ENCODE results near the gene ZNF69.

DNA sequence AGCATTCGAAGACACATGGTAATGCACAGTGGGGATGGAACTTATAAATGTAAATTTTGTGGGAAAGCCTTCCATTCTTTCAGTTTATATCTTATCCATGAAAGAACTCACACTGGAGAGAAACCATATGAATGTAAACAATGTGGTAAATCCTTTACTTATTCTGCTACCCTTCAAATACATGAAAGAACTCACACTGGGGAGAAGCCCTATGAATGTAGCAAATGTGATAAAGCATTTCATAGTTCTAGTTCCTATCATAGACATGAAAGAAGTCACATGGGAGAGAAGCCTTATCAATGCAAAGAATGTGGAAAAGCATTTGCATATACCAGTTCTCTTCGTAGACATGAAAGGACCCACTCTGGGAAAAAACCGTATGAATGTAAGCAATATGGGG lies 61.1 kb downstream of the ZNF69 start:
- TF ChIP-seq, protein P1, sequence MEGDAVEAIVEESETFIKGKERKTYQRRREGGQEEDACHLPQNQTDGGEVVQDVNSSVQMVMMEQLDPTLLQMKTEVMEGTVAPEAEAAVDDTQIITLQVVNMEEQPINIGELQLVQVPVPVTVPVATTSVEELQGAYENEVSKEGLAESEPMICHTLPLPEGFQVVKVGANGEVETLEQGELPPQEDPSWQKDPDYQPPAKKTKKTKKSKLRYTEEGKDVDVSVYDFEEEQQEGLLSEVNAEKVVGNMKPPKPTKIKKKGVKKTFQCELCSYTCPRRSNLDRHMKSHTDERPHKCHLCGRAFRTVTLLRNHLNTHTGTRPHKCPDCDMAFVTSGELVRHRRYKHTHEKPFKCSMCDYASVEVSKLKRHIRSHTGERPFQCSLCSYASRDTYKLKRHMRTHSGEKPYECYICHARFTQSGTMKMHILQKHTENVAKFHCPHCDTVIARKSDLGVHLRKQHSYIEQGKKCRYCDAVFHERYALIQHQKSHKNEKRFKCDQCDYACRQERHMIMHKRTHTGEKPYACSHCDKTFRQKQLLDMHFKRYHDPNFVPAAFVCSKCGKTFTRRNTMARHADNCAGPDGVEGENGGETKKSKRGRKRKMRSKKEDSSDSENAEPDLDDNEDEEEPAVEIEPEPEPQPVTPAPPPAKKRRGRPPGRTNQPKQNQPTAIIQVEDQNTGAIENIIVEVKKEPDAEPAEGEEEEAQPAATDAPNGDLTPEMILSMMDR (conservative IDR thresholded peaks at IDR 0.05; ENCODE audit: low read length), result no peak
- no peak for TF ChIP-seq EZH2phosphoT487 (IDR thresholded peaks at IDR 0.05; ENCODE audit: borderline replicate concordance, low read depth, low read length)

All from OCI-LY7 (cell line).